Endothelial cell of umbilical vein (primary cell): Measurements from ENCODE around the gene SFT2D3.

Experiments used
- CTCF ChIP-seq, 2 donors: IDR thresholded peaks; 1 replicate in 1 of 2; 2 replicates in 1 of 2; pipeline ENCODE4 v1.5.1; 2011; ENCODE audit warnings: low read length in 2 of 2, mild to moderate bottlenecking in 2 of 2, moderate library complexity in 2 of 2, control low read depth in 1 of 2, inconsistent platforms in 1 of 2, low read depth in 1 of 2; ENCODE audit not compliant: insufficient read depth in 1 of 2; ENCODE audit errors: extremely low read depth in 1 of 2
- EZH2 ChIP-seq: IDR thresholded peaks from 2 replicates; pipeline ENCODE4 v1.6.1; 2012; ENCODE audit warnings: borderline replicate concordance, low read depth, mild to moderate bottlenecking, moderate library complexity, low read length, inconsistent platforms; ENCODE audit not compliant: severe bottlenecking
- FOS ChIP-seq: IDR thresholded peaks from 2 replicates; pipeline ENCODE4 v1.6.1; 2011; ENCODE audit warnings: mild to moderate bottlenecking, low read length, moderate library complexity, borderline replicate concordance; ENCODE audit not compliant: insufficient read depth
- GATA2 ChIP-seq: IDR thresholded peaks from 2 replicates; pipeline ENCODE4 v1.7.0; 2011; ENCODE audit warnings: low read depth, mild to moderate bottlenecking, moderate library complexity, mixed read lengths, low read length; ENCODE audit not compliant: insufficient read length, insufficient read depth
- JUN ChIP-seq: IDR thresholded peaks from 2 replicates; pipeline ENCODE4 v1.6.1; 2011; ENCODE audit warnings: borderline replicate concordance, low read depth; ENCODE audit not compliant: insufficient read length, insufficient read depth
- MAX ChIP-seq: IDR thresholded peaks from 2 replicates; pipeline ENCODE4 v1.6.1; 2011; ENCODE audit not compliant: insufficient read depth, insufficient read length
- POLR2A ChIP-seq: IDR thresholded peaks from 2 replicates; pipeline ENCODE4 v1.6.1; 2012; ENCODE audit warnings: low read depth, mild to moderate bottlenecking, control low read depth, low read length
- POLR2AphosphoS5 ChIP-seq: IDR thresholded peaks from 2 replicates; pipeline ENCODE4 v1.6.1; 2012; ENCODE audit warnings: low read depth, mild to moderate bottlenecking, control low read depth, low read length, moderate library complexity; ENCODE audit not compliant: insufficient read depth

- TF ChIP-seq CTCF (IDR thresholded peaks at IDR 0.05; ENCODE audit: extremely low read depth in 1 of 2, insufficient read depth in 1 of 2, low read depth in 1 of 2, low read length in 2 of 2): no peak
- no peak for TF ChIP-seq POLR2AphosphoS5
- no peak for TF ChIP-seq POLR2A
- TF ChIP-seq MAX: no peak
- TF ChIP-seq FOS: no peak
- TF ChIP-seq JUN: no peak
- no peak for TF ChIP-seq GATA2
- TF ChIP-seq EZH2: no peak
These were observed 637 bp upstream of the SFT2D3 start for GRCh38 chr2:127700527-127701192.
